GM12874 (cell line): Measurements from ENCODE around the gene CUEDC1.

Experiments used
- CTCF ChIP-seq: IDR thresholded peaks from 2 replicates; pipeline ENCODE4 v1.5.1; 2011; ENCODE audit warnings: low read depth, mild to moderate bottlenecking, control low read depth, low read length, moderate library complexity; ENCODE audit not compliant: insufficient read depth

The CUEDC1 gene

DNA sequence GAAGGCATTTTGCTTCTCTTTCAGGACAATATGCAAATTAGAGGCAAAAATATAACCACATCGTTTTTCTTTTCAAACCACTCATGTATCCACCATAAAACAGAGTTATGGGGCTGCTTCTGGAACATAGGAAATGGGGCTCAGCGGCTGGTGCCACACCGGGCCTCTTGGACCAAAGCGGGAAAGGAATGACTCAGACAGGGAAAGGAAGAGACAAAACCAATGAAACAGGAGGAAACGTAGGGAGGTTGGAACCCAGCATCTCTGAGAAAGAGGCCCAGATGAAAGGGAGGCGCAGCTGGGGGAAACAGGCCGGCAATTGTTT lies 28.5 kb downstream of the CUEDC1 start:
- no peak for TF ChIP-seq CTCF

DNA sequence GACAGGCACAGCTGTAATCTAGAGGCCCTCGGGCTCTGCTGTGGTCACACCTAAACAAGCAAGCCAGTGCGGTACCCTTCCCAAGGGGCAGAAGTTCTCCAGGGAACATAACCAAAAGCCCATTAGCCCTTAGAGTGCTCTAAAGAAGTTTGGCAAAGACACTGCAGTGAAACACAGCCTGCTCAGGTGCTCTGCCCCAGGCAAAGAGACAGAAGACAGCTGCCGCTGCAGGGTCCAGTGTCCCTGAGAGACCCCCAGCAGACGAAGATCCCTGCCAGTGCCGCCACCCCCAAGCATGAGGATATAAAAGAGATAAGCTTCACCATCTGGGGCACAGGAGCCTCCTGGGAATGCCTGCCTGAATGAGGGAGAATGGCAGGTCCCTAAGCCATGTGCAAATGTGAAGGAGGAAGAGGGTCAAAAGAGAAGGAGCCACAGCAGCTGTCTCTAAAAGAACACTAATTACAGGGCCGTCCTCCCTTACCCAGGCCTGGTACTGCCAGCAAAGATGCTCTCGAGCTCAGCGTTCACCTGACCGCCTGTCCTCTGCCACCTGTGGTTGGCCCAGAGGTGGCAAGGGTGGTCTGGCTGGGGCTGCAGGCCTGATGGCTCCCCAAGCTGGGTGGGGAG lies 29.7 kb downstream of the CUEDC1 start:
- TF ChIP-seq CTCF, result no peak

DNA sequence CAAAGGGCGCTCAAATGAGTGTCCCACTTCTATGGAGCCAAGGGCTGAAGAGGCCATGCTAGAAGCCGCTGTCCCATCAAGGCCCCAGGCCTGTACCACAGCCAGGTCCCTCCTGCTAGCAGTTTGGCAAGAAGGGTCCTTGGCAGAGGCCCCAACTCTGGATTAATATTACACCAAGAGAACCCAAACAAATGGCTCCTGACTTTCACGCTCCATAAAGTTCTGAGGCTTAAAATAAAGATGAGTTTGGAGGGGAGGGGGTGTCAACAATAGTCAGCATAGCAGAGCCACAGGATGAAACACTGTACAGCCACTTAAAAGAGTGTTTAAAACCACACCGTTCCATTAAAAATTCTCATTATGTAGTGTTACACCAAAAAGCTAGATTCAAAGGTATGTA lies 30.5 kb downstream of the CUEDC1 start:
- TF ChIP-seq CTCF, result no peak

- no peak for TF ChIP-seq CTCF
These were observed 31.9 kb downstream of the CUEDC1 start for GRCh38 chr17:57923182-57923872.

GRCh38 chr17:57920916-57921703 lies 34.1 kb downstream of the CUEDC1 start:
- TF ChIP-seq CTCF, result no peak

DNA sequence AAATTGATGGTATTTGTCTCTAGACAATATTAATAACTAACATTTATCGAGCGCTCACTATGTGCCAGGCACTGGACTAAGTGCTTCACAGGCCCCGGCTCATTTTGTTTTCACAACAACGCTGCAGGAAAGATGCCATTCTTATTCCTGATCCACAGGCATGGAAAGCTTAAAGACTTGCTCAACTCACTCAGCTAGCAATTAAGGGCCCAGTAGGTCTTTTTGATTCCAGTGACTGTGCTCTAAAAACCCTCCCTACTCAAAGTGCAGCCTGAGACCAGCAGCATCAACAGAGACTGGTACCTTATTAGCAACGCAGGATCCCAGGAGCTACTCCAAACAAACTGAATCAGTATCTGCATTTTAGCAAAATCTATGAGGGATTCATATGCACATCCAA lies 35.3 kb downstream of the CUEDC1 start:
- TF ChIP-seq CTCF, result no peak

- TF ChIP-seq CTCF, result no peak
These were observed 37.0 kb downstream of the CUEDC1 start for GRCh38 chr17:57918017-57918895.
